Activated CD4-positive, alpha-beta T cell treated with anti-CD3 and anti-CD28 coated beads for 4 hours (primary cell): Measurements from ENCODE around the gene ANAPC2.
A peak's percentile ranks its signal among the peaks of the same experiment; 100 is the strongest.

ENCODE experiments used
- DNase-seq, 2 donors: peaks; one replicate each; pipeline ENCODE4 v3.0.0-alpha.2; 2020

ANAPC2 gene

DNA sequence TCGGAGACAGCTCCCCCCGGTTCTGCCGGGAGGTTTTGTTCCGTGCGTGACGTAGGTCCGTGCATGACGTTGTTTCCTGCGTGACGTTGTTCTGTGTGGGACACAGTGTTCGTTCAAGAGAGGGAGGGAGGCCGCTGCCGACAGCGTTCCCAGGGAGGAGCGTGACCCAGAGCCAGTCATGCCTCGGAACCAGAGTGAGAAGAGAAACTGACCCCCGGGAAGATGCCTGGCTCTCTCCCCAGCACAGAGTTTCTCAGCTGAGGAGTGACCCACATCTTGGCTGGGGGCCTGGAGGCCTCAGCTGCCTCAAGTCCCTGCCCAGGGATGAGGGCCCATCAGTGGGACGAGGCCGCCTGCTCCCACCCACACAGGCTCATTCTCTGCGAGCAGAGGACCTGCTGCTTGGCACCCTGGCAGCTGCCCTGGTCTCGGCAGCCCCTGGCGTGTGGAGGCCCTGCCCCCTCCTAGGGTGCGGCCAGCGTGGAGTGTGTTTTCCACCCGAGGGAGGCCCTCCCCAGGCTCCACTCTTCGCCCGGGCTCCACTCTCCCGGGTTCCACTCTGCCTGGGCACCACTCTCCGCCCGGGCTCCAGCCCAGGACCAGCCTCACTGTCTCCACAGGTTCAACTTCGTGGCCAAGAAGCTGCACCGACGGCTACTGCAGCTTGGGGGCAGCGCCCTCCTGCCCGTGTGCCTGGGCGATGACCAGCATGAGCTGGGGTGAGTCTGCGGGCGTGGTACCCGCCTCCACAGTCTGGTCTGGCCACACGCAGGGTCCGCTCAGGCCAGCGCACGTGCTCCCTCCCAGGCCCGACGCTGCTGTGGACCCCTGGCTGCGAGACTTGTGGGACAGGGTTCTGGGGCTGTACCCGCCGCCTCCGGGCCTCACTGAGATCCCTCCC is 25.1 kb upstream of the ANAPC2 start:
- no peak for DNase-seq

DNA sequence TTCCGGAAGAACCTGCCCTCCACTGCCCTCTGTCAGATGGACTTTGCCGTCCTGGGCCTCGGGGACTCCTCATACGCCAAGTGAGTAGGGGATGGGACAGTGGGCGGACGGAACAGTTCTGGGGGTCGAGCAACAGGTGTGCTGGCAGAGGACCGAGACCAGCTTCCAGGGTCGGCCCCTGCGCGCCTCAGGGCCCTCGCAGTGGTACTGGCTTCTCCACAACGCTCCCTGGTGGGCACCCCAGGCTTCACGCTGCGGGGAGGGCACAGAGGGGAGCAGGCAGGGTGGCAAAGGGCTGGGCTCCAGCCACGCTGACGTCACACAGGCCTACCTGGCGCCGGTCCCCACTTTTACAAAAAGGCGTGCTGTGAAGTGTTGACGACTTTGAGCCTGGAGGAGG is 24.2 kb upstream of the ANAPC2 start:
- DNase-seq = no peak

GRCh38 chr9:137211532-137211931 is 23.2 kb upstream of the ANAPC2 start:
- DNase-seq = no peak

- no peak for DNase-seq
Measured at GRCh38 chr9:137206602-137207001, 18.2 kb upstream of the ANAPC2 start.

GRCh38 chr9:137205126-137206069 is 17.0 kb upstream of the ANAPC2 start, which contains the start of the genes NDOR1 and TMEM203:
TSS of gene NDOR1 (plus strand) at chr9:137205700. CDS start at chr9:137205778, 78 bp downstream.
TSS of gene TMEM203 (minus strand) at chr9:137205648. CDS start at chr9:137205414, 234 bp downstream.
- DNase-seq = peak; percentile 89 to 91

GRCh38 chr9:137204731-137205125 is 16.4 kb upstream of the ANAPC2 start:
- no peak for DNase-seq

DNA sequence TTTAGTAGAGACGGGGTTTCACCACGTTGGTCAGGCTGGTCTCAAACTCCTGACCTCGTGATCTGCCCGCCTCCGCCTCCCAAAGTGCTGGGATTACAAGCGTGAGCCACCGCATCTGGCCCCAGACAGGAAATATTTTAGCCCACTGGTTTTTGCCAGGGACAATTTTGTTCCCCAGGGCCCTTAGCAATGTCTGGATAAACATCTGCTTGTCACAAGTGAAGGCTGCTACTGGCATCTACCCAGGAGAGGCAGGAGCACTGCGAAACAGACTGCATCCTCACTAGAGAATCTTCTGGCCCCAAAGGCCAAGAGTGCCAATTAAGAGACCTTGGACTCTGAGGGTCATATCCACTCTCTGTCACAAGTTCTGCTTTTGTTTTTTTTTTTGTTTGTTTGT is 14.6 kb upstream of the ANAPC2 start:
- DNase-seq = no peak

DNA sequence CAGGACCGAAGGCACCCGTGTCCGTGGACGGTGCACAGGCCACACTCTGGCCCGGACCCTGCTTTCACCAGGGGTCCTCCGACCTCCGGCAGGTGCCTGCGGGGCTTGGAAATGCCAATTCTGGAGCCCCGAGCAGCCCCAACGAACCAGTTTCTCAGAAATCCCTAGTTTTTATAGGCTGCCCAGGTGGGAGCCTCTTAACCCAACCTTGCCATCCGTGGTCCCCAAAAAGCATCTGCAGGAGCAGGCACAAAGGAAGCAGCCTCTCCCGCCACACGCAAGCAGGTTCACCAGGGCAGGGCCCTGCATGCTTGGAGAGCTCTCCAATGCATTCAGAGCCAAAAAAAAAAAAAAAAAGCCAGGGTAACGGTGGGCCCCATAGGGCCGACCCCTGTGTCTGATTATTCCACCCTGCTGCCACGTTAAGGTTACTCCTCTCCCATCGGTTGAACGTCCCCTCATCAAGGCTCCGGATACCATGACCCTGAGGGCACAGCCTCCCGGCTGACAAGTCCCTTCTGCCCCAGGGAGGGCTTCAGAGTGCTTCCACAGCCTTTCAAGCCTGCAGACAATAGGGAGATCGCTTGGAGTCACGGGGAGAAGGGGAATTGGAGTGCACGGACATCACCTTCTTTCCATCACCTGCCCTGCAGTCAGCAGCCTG is 13.0 kb upstream of the ANAPC2 start:
- no peak for DNase-seq

DNA sequence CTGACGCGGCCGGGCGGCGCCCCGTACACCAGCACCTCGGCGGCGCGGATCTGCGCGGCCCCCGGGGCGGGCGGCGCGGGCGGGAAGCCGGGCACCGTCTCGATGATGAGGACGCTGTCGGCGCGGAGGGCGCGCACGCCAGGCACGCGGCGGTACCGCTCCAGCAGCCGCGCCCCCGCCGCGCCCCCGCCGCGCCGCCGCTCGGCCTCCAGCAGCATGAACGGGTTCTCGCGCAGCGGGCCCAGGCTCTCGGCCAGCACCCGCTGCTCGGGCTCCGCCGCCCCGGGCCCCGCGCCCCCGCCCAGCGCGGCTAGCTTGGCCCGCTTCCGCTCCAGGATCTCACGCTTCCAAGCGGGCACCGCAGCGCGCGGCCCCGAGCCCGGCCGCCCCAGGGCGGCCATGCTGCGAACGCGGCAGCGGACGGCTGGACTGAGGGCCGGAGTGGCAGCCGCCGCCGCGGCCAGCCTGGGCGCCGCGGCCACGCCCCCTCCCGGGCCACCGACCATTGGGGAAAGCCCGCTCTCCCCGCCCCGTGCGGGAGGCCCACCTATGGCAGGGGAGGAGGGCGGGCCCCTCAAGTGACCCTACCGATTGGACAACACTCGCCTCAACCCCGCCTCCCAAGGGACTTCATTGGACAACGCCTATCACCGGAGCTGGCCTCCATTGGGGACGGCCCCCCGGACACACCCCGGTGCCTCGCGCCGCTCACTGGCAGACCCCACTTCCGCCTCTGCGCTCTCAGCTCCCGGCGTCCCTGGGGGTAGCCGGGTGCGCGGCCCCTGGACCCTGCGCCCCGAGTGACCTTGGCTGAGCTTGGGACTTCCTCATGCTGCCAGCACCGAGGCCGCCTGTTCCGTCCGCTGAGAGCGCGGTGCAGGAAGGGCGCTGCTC is 12.2 kb upstream of the ANAPC2 start, which contains the start of gene TPRN:
TPRN (minus strand) TSS at position 431 of the 894 bp plus-strand sequence; CDS start at position 401, 30 bp downstream.
- DNase-seq = peak; percentile 99

- no peak for DNase-seq
Measured at GRCh38 chr9:137199411-137200121, 11.2 kb upstream of the ANAPC2 start.

DNA sequence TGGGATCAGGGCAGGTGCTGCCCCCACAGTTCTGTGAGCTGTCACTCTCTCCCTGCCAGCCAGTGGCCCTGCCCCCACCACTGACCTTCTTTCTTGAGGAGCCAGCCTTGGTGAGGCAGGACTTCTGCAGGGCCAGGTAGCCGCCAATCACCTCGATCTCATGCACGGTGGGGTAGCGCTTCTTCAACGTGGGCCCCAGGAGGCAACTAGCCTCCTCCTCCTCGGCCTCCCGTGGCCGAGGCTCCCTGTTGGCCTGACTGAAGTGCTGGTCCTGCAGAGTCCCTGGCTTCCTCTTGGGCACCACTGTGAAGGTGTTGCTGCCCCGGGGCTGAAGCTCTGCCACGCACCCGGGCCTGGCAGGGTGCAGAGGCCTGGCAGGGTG is 10.5 kb upstream of the ANAPC2 start:
- no peak for DNase-seq

DNA sequence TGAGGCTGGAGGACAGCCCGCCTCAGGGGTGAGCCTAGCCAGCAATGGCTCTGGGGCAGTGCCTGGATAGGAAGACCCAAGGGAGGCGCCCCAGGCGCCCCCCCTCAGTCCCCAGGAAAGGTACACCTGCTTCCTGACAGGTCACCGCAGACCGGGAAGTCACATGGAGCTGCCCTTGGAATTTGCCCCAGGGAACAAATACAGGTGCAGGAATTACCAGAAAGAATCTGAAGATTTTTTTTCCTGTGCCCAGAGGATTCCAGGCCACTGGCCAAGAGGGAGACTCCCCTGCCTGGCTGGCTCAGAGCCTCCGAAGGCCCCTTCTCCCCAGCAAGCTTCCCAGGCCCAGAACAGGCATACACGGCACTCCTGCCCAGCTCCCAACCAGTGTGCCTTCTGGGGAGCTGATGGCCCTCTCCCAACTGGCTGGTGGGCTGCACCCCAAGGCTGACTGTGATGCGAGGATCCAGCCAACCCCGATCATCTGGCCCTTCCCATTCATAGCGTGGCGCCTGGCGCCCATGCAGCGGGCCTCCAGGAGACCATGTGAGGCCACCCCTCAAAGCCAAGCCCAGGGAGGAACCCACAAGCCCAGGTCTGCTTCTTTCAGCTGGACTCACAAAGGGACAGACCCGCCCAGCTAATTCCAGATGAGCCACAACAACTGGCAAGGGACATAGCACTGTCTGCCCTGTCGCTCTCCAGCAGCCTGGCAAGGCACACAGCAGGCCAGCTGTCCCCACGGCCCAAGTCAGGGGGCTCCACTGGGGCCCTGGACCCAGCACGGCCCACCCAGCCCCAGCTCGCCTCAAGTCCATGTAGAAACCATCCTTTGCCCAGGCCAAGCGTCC is 9.9 kb upstream of the ANAPC2 start:
- DNase-seq = no peak

DNA sequence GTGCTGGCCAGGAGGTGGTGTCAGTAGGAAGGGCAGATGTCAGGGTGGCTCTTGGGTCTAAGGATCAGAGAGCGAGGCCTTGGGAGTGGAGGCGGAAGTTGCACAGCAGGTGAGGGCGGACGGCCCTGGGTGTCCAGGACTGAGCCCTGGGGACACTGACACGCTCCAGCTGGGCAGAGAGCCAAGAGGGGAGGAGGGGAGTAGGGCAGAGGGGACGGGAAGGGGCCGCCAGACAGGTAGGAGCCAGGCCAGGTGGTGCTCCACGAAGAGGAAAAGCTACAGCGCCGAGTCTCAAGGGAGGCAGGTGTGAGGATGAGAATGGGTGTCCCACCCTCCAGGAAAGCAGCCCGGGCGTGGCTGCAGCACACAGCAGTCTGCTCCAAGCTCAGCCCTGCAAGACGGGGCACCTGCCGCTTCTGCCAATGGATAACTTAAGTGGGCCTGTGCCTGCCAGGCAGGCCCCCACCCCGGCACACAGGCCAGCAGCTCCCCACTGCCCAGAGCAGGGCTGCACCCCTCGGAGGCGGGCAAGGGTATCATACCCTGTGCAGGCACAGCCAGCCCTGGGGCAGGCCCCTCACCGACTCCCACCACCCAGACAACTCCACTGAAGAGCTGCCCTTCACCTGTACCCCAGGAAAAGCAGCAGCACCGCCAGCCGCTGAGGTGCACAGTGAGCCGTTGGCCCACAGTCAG is 7.3 kb upstream of the ANAPC2 start:
- DNase-seq = no peak

DNA sequence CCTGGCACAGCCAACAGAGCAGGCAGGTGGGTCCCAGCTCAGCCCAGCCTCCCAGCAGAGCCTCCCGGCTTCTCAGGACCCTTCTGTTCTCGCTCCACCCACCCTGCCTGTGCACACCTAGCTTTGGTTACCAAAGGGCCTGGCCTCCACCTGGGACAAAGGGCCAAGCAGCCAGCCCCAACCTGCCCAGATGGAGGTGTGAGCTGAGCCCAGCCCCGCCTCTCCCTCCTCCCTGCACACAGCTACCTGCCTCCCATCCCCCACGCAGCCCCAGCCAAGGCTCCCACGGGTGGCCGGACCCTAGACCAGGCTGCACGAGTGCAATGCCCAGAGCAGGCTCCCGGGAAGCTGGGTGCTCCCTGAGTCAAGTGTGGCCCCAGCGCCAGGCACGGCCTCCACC is 6.5 kb upstream of the ANAPC2 start:
- no peak for DNase-seq

- DNase-seq = no peak
Measured at GRCh38 chr9:137194388-137194787, 6.0 kb upstream of the ANAPC2 start.

GRCh38 chr9:137193771-137194170 is 5.4 kb upstream of the ANAPC2 start:
- no peak for DNase-seq

DNA sequence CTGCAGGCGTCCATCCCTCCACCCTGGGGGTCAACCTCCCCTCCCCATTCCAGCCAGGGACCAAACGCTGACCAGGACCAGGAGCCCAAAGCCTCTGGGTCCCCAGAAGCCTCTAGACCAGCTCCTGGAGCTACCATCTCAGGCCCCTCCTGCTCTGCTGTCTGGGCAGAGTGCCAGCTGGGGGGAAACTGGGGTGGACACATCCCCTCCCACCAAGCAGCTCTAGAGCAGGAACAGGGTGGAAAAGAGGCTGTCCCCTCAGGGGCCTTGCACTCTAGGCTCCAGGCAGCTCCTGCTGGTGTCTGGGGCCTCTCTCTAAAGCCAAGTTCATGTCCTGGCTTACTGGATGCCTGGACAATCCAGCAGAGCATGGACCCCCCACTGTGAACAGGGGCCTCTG is 4.5 kb upstream of the ANAPC2 start:
- DNase-seq = no peak

DNA sequence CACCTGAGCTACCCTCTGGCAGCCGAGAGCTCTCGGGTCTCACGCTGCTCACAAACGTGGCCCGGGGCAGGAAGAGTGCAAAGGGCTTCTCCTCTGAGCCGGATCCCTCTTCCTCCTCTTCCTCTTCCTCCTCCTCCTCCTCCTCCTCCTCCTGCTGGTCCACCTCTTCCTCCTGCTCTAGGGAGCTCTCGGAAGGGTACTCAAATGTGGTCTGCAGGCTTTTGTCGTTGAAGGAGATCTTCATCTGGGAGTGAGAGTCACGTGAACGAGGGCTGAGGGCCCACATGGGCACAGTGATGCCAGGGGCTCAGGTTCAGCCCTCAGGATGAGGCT is 4.1 kb upstream of the ANAPC2 start:
- no peak for DNase-seq

DNA sequence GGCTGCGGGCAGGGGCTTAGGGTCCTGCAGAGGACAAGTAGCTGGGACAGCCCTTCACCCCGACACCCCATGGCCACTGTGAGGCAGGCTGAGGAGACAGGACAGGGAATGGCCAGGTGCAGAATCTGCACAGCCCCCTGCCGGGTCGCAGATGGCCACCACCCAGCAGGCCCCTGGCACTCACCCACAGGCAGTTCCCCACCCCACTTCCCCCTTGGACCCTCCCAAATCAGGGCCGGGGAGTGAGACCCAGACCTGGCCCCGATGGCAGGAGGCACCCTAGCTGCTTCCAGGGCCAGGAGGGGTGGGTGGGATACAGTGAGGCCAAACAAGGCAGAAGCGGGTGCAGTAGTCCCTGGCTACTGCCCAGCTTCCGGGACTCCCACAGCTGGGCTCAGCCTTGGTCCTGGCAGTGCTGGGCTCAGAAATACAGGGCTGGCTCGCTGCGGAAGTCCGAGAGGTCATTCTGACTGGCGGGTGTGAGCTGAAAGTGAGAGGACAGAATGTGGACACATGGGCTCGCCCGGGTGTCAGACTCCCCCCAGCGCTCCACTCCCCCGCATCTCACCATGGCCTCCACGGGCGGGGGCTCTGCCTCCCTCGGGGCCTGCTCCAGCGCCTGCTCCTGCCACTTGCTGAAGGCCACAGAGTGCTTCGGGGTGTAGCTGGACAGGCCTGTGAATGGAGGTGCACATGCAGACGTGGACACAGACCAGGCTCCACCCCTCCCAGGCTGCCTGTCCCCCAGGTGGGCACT is 3.5 kb upstream of the ANAPC2 start:
- DNase-seq = no peak
